ENCODE data around the gene SYNGR4.
"Not testable (repeated sequence)": the region's sequence is repeated elsewhere in the genome, so short reads cannot be mapped to it uniquely, and the experiment has no call there.

SYNGR4 gene

GRCh38 chr19:48361912-48362311, 2.3 kb upstream of the SYNGR4 start:
- H3K9me3 ChIP-seq (ENCODE audit: control insufficient read depth in 2 of 2, low read length in 2 of 2) = no peaks in the 10 kb centered on the region
- H3K9ac ChIP-seq (ENCODE audit: low read length in 2 of 2) = no peak overlapping the region
- H3K4me1 ChIP-seq (ENCODE audit: control insufficient read depth, insufficient read depth, low read length) = peaks cover 13% of the 10 kb centered on the region

GRCh38 chr19:48362716-48363499, 1.3 kb upstream of the SYNGR4 start:
- H3K4me1 ChIP-seq (ENCODE audit: control insufficient read depth, insufficient read depth, low read length) = peaks cover 13% of the 10 kb centered on the region

More at GRCh38 chr19:48361912-48362311, 2.3 kb upstream of the SYNGR4 start:
- no peaks in the 10 kb centered on the region for H3K27me3 ChIP-seq (ENCODE audit: control insufficient read depth in 1 of 2, insufficient read depth in 2 of 2, low read length in 2 of 2)
- no peak overlapping the region for H3K4me3 ChIP-seq (ENCODE audit: low read length in 2 of 2)
- H3K36me3 ChIP-seq (ENCODE audit: control insufficient read depth in 2 of 2, insufficient read depth in 2 of 2, low read length in 2 of 2) = peaks cover 2% of the 10 kb centered on the region in 2 donors
- H3K27ac ChIP-seq (ENCODE audit: low read length) = no peak overlapping the region

GRCh38 chr19:48363500-48363809, 712 bp upstream of the SYNGR4 start:
- Histone ChIP-seq H3K27ac (ENCODE audit: low read length) (peak overlapping the region; percentile 97), H3K4me3 (ENCODE audit: low read length in 2 of 2) (peak overlapping the region; percentile 87 to 93), H3K27me3 (ENCODE audit: control insufficient read depth in 1 of 2, insufficient read depth in 2 of 2, low read length in 2 of 2) (no peaks in the 10 kb centered on the region), H3K36me3 (ENCODE audit: control insufficient read depth in 2 of 2, insufficient read depth in 2 of 2, low read length in 2 of 2) (peaks cover under 1 to 2% of the 10 kb centered on the region in 2 donors), H3K4me1 (ENCODE audit: control insufficient read depth, insufficient read depth, low read length) (peaks cover 13% of the 10 kb centered on the region), H3K9me3 (ENCODE audit: control insufficient read depth in 2 of 2, low read length in 2 of 2) (no peaks in the 10 kb centered on the region), H3K9ac (ENCODE audit: low read length in 2 of 2) (peak overlapping the region; percentile 93 to 98)

More at GRCh38 chr19:48362716-48363499, 1.3 kb upstream of the SYNGR4 start:
- H3K4me3 ChIP-seq (ENCODE audit: low read length in 2 of 2) = peak overlapping the region; percentile 87 to 93
- no peaks in the 10 kb centered on the region for H3K27me3 ChIP-seq (ENCODE audit: control insufficient read depth in 1 of 2, insufficient read depth in 2 of 2, low read length in 2 of 2)
- no peaks in the 10 kb centered on the region for H3K9me3 ChIP-seq (ENCODE audit: control insufficient read depth in 2 of 2, low read length in 2 of 2)
- peaks cover 2% of the 10 kb centered on the region in 2 donors for H3K36me3 ChIP-seq (ENCODE audit: control insufficient read depth in 2 of 2, insufficient read depth in 2 of 2, low read length in 2 of 2)
- H3K9ac ChIP-seq (ENCODE audit: low read length in 2 of 2) = peak overlapping the region; percentile 93 to 98
- H3K27ac ChIP-seq (ENCODE audit: low read length) = peak overlapping the region; percentile 97

- H3K4me3 ChIP-seq (ENCODE audit: low read length in 2 of 2) = peak overlapping the region; percentile 52 to 93
- no peak overlapping the region for H3K9ac ChIP-seq (ENCODE audit: low read length in 2 of 2)
These were observed 606 bp downstream of the SYNGR4 start for GRCh38 chr19:48364598-48365348.

GRCh38 chr19:48365602-48366001, 1.4 kb downstream of the SYNGR4 start:
- H3K9me3 ChIP-seq (ENCODE audit: control insufficient read depth in 2 of 2, low read length in 2 of 2) = no peaks in the 10 kb centered on the region
- no peak overlapping the region for H3K4me3 ChIP-seq (ENCODE audit: low read length in 2 of 2)
- H3K4me1 ChIP-seq (ENCODE audit: control insufficient read depth, insufficient read depth, low read length) = peaks cover 13% of the 10 kb centered on the region
- H3K27ac ChIP-seq (ENCODE audit: low read length) = no peak overlapping the region
- H3K36me3 ChIP-seq (ENCODE audit: control insufficient read depth in 2 of 2, insufficient read depth in 2 of 2, low read length in 2 of 2) = no peaks in the 10 kb centered on the region
- H3K27me3 ChIP-seq (ENCODE audit: control insufficient read depth in 1 of 2, insufficient read depth in 2 of 2, low read length in 2 of 2) = no peaks in the 10 kb centered on the region
- H3K9ac ChIP-seq (ENCODE audit: low read length in 2 of 2) = no peak overlapping the region

More at GRCh38 chr19:48364598-48365348, 606 bp downstream of the SYNGR4 start:
- peaks cover 13% of the 10 kb centered on the region for H3K4me1 ChIP-seq (ENCODE audit: control insufficient read depth, insufficient read depth, low read length)
- H3K9me3 ChIP-seq (ENCODE audit: control insufficient read depth in 2 of 2, low read length in 2 of 2) = no peaks in the 10 kb centered on the region
- peaks cover 0 to 2% of the 10 kb centered on the region in 2 donors for H3K36me3 ChIP-seq (ENCODE audit: control insufficient read depth in 2 of 2, insufficient read depth in 2 of 2, low read length in 2 of 2)
- H3K27ac ChIP-seq (ENCODE audit: low read length) = peak overlapping the region; percentile 46
- no peaks in the 10 kb centered on the region for H3K27me3 ChIP-seq (ENCODE audit: control insufficient read depth in 1 of 2, insufficient read depth in 2 of 2, low read length in 2 of 2)

GRCh38 chr19:48367855-48368254, 3.7 kb downstream of the SYNGR4 start:
- H3K27ac ChIP-seq (ENCODE audit: low read length) = no peak overlapping the region
- peaks cover 13% of the 10 kb centered on the region for H3K4me1 ChIP-seq (ENCODE audit: control insufficient read depth, insufficient read depth, low read length)
- H3K9me3 ChIP-seq (ENCODE audit: control insufficient read depth in 2 of 2, low read length in 2 of 2) = no peaks in the 10 kb centered on the region
- H3K36me3 ChIP-seq (ENCODE audit: control insufficient read depth in 2 of 2, insufficient read depth in 2 of 2, low read length in 2 of 2) = no peaks in the 10 kb centered on the region
- no peak overlapping the region for H3K9ac ChIP-seq (ENCODE audit: low read length in 2 of 2)
- H3K27me3 ChIP-seq (ENCODE audit: control insufficient read depth in 1 of 2, insufficient read depth in 2 of 2, low read length in 2 of 2) = no peaks in the 10 kb centered on the region
- H3K4me3 ChIP-seq (ENCODE audit: low read length in 2 of 2) = no peak overlapping the region

GRCh38 chr19:48368936-48369335, 4.8 kb downstream of the SYNGR4 start:
- Histone ChIP-seq H3K4me3 (ENCODE audit: low read length in 2 of 2) (no peak overlapping the region), H3K9ac (ENCODE audit: low read length in 2 of 2) (no peak overlapping the region), H3K4me1 (ENCODE audit: control insufficient read depth, insufficient read depth, low read length) (peaks cover 6% of the 10 kb centered on the region), H3K27ac (ENCODE audit: low read length) (no peak overlapping the region), H3K27me3 (ENCODE audit: control insufficient read depth in 1 of 2, insufficient read depth in 2 of 2, low read length in 2 of 2) (no peaks in the 10 kb centered on the region), H3K36me3 (ENCODE audit: control insufficient read depth in 2 of 2, insufficient read depth in 2 of 2, low read length in 2 of 2) (no peaks in the 10 kb centered on the region), H3K9me3 (ENCODE audit: control insufficient read depth in 2 of 2, low read length in 2 of 2) (no peaks in the 10 kb centered on the region)

GRCh38 chr19:48370955-48371354, 6.8 kb downstream of the SYNGR4 start:
- Histone ChIP-seq H3K27me3 (ENCODE audit: control insufficient read depth in 1 of 2, insufficient read depth in 2 of 2, low read length in 2 of 2) (no peaks in the 10 kb centered on the region), H3K4me3 (ENCODE audit: low read length in 2 of 2) (no peak overlapping the region), H3K36me3 (ENCODE audit: control insufficient read depth in 2 of 2, insufficient read depth in 2 of 2, low read length in 2 of 2) (no peaks in the 10 kb centered on the region), H3K27ac (ENCODE audit: low read length) (no peak overlapping the region), H3K4me1 (ENCODE audit: control insufficient read depth, insufficient read depth, low read length) (no peaks in the 10 kb centered on the region), H3K9me3 (ENCODE audit: control insufficient read depth in 2 of 2, low read length in 2 of 2) (no peaks in the 10 kb centered on the region), H3K9ac (ENCODE audit: low read length in 2 of 2) (no peak overlapping the region)

GRCh38 chr19:48371367-48371766, 7.2 kb downstream of the SYNGR4 start:
- Histone ChIP-seq H3K36me3 (ENCODE audit: control insufficient read depth in 2 of 2, insufficient read depth in 2 of 2, low read length in 2 of 2) (no peaks in the 10 kb centered on the region), H3K9me3 (ENCODE audit: control insufficient read depth in 2 of 2, low read length in 2 of 2) (no peaks in the 10 kb centered on the region), H3K27me3 (ENCODE audit: control insufficient read depth in 1 of 2, insufficient read depth in 2 of 2, low read length in 2 of 2) (no peaks in the 10 kb centered on the region), H3K4me1 (ENCODE audit: control insufficient read depth, insufficient read depth, low read length) (no peaks in the 10 kb centered on the region), H3K4me3 (ENCODE audit: low read length in 2 of 2) (no peak overlapping the region), H3K27ac (ENCODE audit: low read length) (no peak overlapping the region), H3K9ac (ENCODE audit: low read length in 2 of 2) (no peak overlapping the region)

- not testable (repeated sequence) for H3K27ac ChIP-seq (ENCODE audit: low read length); H3K4me1 ChIP-seq (ENCODE audit: control insufficient read depth, insufficient read depth, low read length); H3K9me3 ChIP-seq (ENCODE audit: control insufficient read depth in 2 of 2, low read length in 2 of 2); H3K9ac ChIP-seq (ENCODE audit: low read length in 2 of 2); H3K36me3 ChIP-seq (ENCODE audit: control insufficient read depth in 2 of 2, insufficient read depth in 2 of 2, low read length in 2 of 2); H3K27me3 ChIP-seq (ENCODE audit: control insufficient read depth in 1 of 2, insufficient read depth in 2 of 2, low read length in 2 of 2); H3K4me3 ChIP-seq (ENCODE audit: low read length in 2 of 2)
These were observed 7.6 kb downstream of the SYNGR4 start for GRCh38 chr19:48371771-48372170.

GRCh38 chr19:48372904-48373303, 8.7 kb downstream of the SYNGR4 start:
- no peaks in the 10 kb centered on the region for H3K27me3 ChIP-seq (ENCODE audit: control insufficient read depth in 1 of 2, insufficient read depth in 2 of 2, low read length in 2 of 2)
- H3K9me3 ChIP-seq (ENCODE audit: control insufficient read depth in 2 of 2, low read length in 2 of 2) = no peaks in the 10 kb centered on the region
- H3K27ac ChIP-seq (ENCODE audit: low read length) = no peak overlapping the region
- H3K9ac ChIP-seq (ENCODE audit: low read length in 2 of 2) = no peak overlapping the region
- no peak overlapping the region for H3K4me3 ChIP-seq (ENCODE audit: low read length in 2 of 2)
- no peaks in the 10 kb centered on the region for H3K4me1 ChIP-seq (ENCODE audit: control insufficient read depth, insufficient read depth, low read length)
- no peaks in the 10 kb centered on the region for H3K36me3 ChIP-seq (ENCODE audit: control insufficient read depth in 2 of 2, insufficient read depth in 2 of 2, low read length in 2 of 2)

Data from stomach smooth muscle (tissue), 2 donors.